HepG2 (cell line): ENCODE measurements around the gene MAP3K20.

Experiments used
- ARID2 ChIP-seq: sonication (generic); formaldehyde crosslinking; IDR thresholded peaks from 2 replicates; pipeline ENCODE4 v1.8.1; 2022; ENCODE audit warnings: mild to moderate bottlenecking, missing genetic modification reagents, borderline replicate concordance
- SMARCC2 ChIP-seq: fragments of 450-650 bp; IDR thresholded peaks from 2 replicates; pipeline ENCODE4 v1.6.1; 2017; ENCODE audit warnings: antibody characterized with exemption, mild to moderate bottlenecking
- SP1 ChIP-seq, 2 experiments: fragments of 450-650 bp in 1 of 2; sonication (generic) in 1 of 2; formaldehyde crosslinking in 1 of 2; IDR thresholded peaks; 2 replicates each; pipeline versions ENCODE4 v1.4.0 to v1.6.1; 2016 to 2020; ENCODE audit warnings: missing genetic modification reagents in 1 of 2
- TARDBP ChIP-seq: sonication (generic); formaldehyde crosslinking; IDR thresholded peaks from 2 replicates; pipeline ENCODE4 v1.8.0; 2022; ENCODE audit warnings: mild to moderate bottlenecking, missing genetic modification reagents
- TF ChIP-seq, protein P1 (sequence below): sonication (generic); formaldehyde crosslinking; IDR thresholded peaks from 2 replicates; pipeline ENCODE4 v1.9.0; 2021; ENCODE audit warnings: missing genetic modification reagents, borderline replicate concordance

DNA sequence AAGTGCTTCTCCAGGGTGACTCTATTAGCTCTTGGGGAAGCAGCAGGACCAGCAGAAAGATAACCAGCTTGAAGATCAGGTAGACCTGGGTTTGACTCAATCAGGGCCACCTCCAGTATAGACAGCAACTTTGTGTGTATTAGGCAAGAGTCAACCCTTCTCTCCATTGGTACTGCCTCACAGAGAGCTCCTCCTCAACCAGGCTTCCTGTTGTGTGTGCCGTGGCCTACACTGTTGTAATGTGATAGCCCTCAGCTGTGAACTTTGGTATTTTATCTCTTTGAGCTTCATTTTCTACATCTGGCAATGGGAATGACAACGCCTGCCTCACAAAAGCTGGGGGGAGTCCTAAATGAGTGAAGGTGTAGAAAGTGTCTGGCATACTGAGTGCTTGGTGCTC is 17.0 kb upstream of the MAP3K20 start:
- TF ChIP-seq SMARCC2 (no peak), ARID2 (CRISPR knock-in tag) (no peak), TARDBP (CRISPR knock-in tag) (no peak), SP1 (IDR thresholded peaks at IDR 0.05) (no peak), SP1 (CRISPR knock-in tag; IDR thresholded peaks at IDR 0.05) (no peak)
- TF ChIP-seq, protein P1, sequence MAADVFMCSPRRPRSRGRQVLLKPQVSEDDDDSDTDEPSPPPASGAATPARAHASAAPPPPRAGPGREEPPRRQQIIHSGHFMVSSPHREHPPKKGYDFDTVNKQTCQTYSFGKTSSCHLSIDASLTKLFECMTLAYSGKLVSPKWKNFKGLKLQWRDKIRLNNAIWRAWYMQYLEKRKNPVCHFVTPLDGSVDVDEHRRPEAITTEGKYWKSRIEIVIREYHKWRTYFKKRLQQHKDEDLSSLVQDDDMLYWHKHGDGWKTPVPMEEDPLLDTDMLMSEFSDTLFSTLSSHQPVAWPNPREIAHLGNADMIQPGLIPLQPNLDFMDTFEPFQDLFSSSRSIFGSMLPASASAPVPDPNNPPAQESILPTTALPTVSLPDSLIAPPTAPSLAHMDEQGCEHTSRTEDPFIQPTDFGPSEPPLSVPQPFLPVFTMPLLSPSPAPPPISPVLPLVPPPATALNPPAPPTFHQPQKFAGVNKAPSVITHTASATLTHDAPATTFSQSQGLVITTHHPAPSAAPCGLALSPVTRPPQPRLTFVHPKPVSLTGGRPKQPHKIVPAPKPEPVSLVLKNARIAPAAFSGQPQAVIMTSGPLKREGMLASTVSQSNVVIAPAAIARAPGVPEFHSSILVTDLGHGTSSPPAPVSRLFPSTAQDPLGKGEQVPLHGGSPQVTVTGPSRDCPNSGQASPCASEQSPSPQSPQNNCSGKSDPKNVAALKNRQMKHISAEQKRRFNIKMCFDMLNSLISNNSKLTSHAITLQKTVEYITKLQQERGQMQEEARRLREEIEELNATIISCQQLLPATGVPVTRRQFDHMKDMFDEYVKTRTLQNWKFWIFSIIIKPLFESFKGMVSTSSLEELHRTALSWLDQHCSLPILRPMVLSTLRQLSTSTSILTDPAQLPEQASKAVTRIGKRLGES (CRISPR knock-in tag): no peak
